ENCODE measurements around the gene PCNA.

PCNA gene

GRCh38 chr20:5149892-5150225 is 30.1 kb upstream of the PCNA start:
- H2AFZ ChIP-seq (ENCODE audit: low read depth): no peak overlapping the region
- H3K27me3 ChIP-seq (ENCODE audit: insufficient read depth, low read depth): no peaks in the 10 kb centered on the region
- H3K4me3 ChIP-seq (IDR thresholded peaks at IDR 0.05; ENCODE audit: insufficient read depth, low read depth, low read length): no peak overlapping the region
- TF ChIP-seq, protein P1, sequence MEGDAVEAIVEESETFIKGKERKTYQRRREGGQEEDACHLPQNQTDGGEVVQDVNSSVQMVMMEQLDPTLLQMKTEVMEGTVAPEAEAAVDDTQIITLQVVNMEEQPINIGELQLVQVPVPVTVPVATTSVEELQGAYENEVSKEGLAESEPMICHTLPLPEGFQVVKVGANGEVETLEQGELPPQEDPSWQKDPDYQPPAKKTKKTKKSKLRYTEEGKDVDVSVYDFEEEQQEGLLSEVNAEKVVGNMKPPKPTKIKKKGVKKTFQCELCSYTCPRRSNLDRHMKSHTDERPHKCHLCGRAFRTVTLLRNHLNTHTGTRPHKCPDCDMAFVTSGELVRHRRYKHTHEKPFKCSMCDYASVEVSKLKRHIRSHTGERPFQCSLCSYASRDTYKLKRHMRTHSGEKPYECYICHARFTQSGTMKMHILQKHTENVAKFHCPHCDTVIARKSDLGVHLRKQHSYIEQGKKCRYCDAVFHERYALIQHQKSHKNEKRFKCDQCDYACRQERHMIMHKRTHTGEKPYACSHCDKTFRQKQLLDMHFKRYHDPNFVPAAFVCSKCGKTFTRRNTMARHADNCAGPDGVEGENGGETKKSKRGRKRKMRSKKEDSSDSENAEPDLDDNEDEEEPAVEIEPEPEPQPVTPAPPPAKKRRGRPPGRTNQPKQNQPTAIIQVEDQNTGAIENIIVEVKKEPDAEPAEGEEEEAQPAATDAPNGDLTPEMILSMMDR (conservative IDR thresholded peaks at IDR 0.05; ENCODE audit: low read depth, low read length): no peak
- no peaks in the 10 kb centered on the region; the same call in 1 of the 2 replicates for H3K79me2 ChIP-seq (ENCODE audit: insufficient read depth, low read depth)
- no peaks in the 10 kb centered on the region for H3K36me3 ChIP-seq (ENCODE audit: insufficient read depth)
- H3K4me1 ChIP-seq (ENCODE audit: low read depth, poor library complexity, severe bottlenecking): peaks cover 21% of the 10 kb centered on the region
- no peak overlapping the region for H3K4me2 ChIP-seq
- no peaks in the 10 kb centered on the region for H4K20me1 ChIP-seq (ENCODE audit: insufficient read depth)
- no peak overlapping the region for H3K9ac ChIP-seq
- H3K27ac ChIP-seq: no peak overlapping the region

DNA sequence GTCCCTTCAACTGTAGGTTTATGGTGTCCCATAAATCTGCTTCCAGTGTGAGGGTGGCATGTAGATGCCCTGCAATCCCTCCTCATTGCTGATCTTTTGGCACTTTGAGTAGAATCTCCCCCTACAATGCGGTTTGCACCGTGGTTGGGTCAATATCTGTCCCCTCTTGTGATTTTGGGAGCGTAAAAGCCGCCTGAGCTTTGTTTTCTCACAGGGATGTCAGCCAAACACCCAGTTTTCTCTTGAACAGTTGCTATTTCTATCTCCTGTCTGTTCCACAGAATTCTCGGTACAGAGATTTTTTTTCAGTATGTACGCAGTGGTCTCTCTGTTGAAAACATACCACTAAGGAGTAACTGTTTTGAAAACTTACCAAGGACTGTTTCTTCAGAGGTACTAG is 28.8 kb upstream of the PCNA start:
- H3K27ac ChIP-seq: no peak overlapping the region
- TF ChIP-seq, protein P1 (conservative IDR thresholded peaks at IDR 0.05; ENCODE audit: low read depth, low read length): no peak
- no peaks in the 10 kb centered on the region for H4K20me1 ChIP-seq (ENCODE audit: insufficient read depth)
- no peak overlapping the region for H2AFZ ChIP-seq (ENCODE audit: low read depth)
- no peak overlapping the region for H3K4me2 ChIP-seq
- peaks cover 21% of the 10 kb centered on the region for H3K4me1 ChIP-seq (ENCODE audit: low read depth, poor library complexity, severe bottlenecking)
- no peaks in the 10 kb centered on the region; the same call in 1 of the 2 replicates for H3K79me2 ChIP-seq (ENCODE audit: insufficient read depth, low read depth)
- no peak overlapping the region for H3K9ac ChIP-seq
- H3K4me3 ChIP-seq (IDR thresholded peaks at IDR 0.05; ENCODE audit: insufficient read depth, low read depth, low read length): no peak overlapping the region
- H3K27me3 ChIP-seq (ENCODE audit: insufficient read depth, low read depth): no peaks in the 10 kb centered on the region
- no peaks in the 10 kb centered on the region for H3K36me3 ChIP-seq (ENCODE audit: insufficient read depth)

GRCh38 chr20:5146871-5147592 is 27.3 kb upstream of the PCNA start:
- Histone ChIP-seq H3K36me3 (ENCODE audit: insufficient read depth) (no peaks in the 10 kb centered on the region), H3K4me3 (IDR thresholded peaks at IDR 0.05; ENCODE audit: insufficient read depth, low read depth, low read length) (no peak overlapping the region), H3K4me2 (no peak overlapping the region), H3K4me1 (ENCODE audit: low read depth, poor library complexity, severe bottlenecking) (peaks cover 21% of the 10 kb centered on the region), H3K79me2 (ENCODE audit: insufficient read depth, low read depth) (no peaks in the 10 kb centered on the region; the same call in 1 of the 2 replicates), H3K9ac (no peak overlapping the region), H2AFZ (ENCODE audit: low read depth) (no peak overlapping the region), H4K20me1 (ENCODE audit: insufficient read depth) (no peaks in the 10 kb centered on the region), H3K27ac (no peak overlapping the region), H3K27me3 (ENCODE audit: insufficient read depth, low read depth) (no peaks in the 10 kb centered on the region)
- TF ChIP-seq, protein P1 (conservative IDR thresholded peaks at IDR 0.05; ENCODE audit: low read depth, low read length): no peak

DNA sequence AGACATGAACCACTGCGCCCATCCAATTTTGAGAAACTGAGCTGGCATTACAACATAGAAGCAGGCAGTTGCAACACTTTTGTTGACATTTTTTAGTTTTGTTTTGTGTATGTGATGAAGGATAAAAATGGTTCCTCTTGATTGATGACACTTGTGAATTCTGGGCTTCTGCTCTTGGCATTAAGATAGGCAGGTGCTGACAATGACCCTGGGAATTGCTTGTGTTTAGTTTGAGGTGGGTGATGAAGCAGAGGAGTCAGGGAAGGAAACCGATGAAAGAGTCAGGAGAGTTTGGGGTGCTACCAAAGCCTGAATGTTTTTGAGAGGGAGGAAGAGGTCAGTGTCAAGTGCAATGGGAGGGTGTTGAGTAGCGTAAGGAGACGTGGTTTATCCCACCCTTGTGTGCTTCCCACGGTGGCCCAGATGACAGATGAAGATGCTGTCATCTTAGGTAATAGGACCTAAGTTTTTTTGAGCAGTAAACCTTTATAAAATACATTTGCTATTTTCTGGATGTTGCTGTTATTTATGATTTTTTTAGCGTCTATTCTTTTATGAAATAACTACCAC is 26.4 kb upstream of the PCNA start:
- no peaks in the 10 kb centered on the region; the same call in 1 of the 2 replicates for H3K79me2 ChIP-seq (ENCODE audit: insufficient read depth, low read depth)
- no peak overlapping the region for H3K4me3 ChIP-seq (IDR thresholded peaks at IDR 0.05; ENCODE audit: insufficient read depth, low read depth, low read length)
- no peaks in the 10 kb centered on the region for H3K36me3 ChIP-seq (ENCODE audit: insufficient read depth)
- H2AFZ ChIP-seq (ENCODE audit: low read depth): no peak overlapping the region
- peaks cover 21% of the 10 kb centered on the region for H3K4me1 ChIP-seq (ENCODE audit: low read depth, poor library complexity, severe bottlenecking)
- H3K27me3 ChIP-seq (ENCODE audit: insufficient read depth, low read depth): no peaks in the 10 kb centered on the region
- no peaks in the 10 kb centered on the region for H4K20me1 ChIP-seq (ENCODE audit: insufficient read depth)
- H3K27ac ChIP-seq: no peak overlapping the region
- H3K9ac ChIP-seq: no peak overlapping the region
- no peak overlapping the region for H3K4me2 ChIP-seq
- TF ChIP-seq, protein P1 (conservative IDR thresholded peaks at IDR 0.05; ENCODE audit: low read depth, low read length): no peak

All from KMS-11 (cell line).